ENCODE data around the gene CHSY1. TPM values are rescaled to one million over a fixed set of nuclear protein-coding genes. Genes with fewer than 3 reads are reported as not detected.

Gene CHSY1
- total and polyA plus RNA-seq, 2 of the 4 experiments (the other 2 are of a cell fraction), result 40.9 to 53.2 TPM

DNA sequence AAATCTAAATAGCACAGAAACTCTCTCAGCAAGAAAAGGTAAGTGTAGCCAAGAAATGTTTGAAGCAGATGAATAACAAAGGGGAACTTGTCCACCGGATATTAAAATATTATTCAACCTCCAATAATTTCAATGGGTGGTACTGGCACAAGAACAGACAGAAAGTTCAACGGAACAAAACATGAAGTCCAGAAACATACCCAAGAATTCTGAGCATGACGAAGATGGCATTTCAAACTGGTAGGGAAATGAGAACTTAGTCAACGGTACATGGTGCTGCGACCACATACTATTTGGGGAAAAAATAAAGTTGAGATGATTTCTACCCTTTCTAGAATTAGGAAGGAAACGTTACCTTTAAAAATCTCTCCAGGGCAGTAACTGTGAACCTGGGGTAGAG is 5.5 kb downstream of the CHSY1 start:
- Histone ChIP-seq H3K36me3 (ENCODE audit: control insufficient read depth, insufficient read depth, low read length) (peaks cover 20% of the 10 kb centered on the region), H3K9ac (ENCODE audit: low read depth, low read length) (no peak overlapping the region), H3K23ac (ENCODE audit: low read depth, low read length) (no peak overlapping the region), H2BK20ac (ENCODE audit: low read depth, low read length) (no peak overlapping the region), H3K27ac (ENCODE audit: insufficient read depth, low read length) (no peak overlapping the region), H3K9me3 (ENCODE audit: control insufficient read depth, insufficient read depth, low read length) (no peaks in the 10 kb centered on the region), H2AK5ac (ENCODE audit: low read depth, low read length) (no peak overlapping the region), H2AK9ac (replicated peaks; ENCODE audit: low read depth, low read length, poor library complexity) (no peak overlapping the region), H3K4me1 (ENCODE audit: control insufficient read depth, insufficient read depth, low read length) (peaks cover 34% of the 10 kb centered on the region), H3K56ac (ENCODE audit: extremely low read depth, insufficient read depth, low read length) (no peak overlapping the region), H4K20me1 (ENCODE audit: insufficient read depth, low read length) (peaks cover 95% of the 10 kb centered on the region), H2BK5ac (ENCODE audit: low read depth, low read length, poor library complexity, severe bottlenecking) (no peak overlapping the region), H3K18ac (ENCODE audit: low read depth, low read length) (no peak overlapping the region), H3K4me2 (ENCODE audit: low read depth, low read length) (no peak overlapping the region), H2AFZ (replicated peaks; ENCODE audit: low read length, poor library complexity) (no peak overlapping the region), H3K4ac (ENCODE audit: low read depth, low read length) (no peak overlapping the region), H3K79me1 (ENCODE audit: low read depth in 1 of 2, low read length in 2 of 2) (peaks cover 0 to 69% of the 10 kb centered on the region in 2 experiments; a peak in 2 of 4 replicates), H4K91ac (ENCODE audit: insufficient read depth, low read depth, low read length) (no peak overlapping the region), H4K8ac (ENCODE audit: low read depth in 2 of 2, low read length in 2 of 2) (no peak overlapping the region), H3K9me1 (ENCODE audit: insufficient read depth, low read length) (peaks cover 33% of the 10 kb centered on the region), H3K4me3 (ENCODE audit: insufficient read depth, low read depth, low read length) (no peak overlapping the region), H2BK120ac (ENCODE audit: low read depth, low read length) (no peak overlapping the region), H4K5ac (ENCODE audit: low read depth, low read length) (no peak overlapping the region), H3K14ac (replicated peaks; ENCODE audit: low read depth, low read length) (no peak overlapping the region), H2BK15ac (ENCODE audit: low read depth, low read length) (no peak overlapping the region), H3K27me3 (ENCODE audit: control insufficient read depth, insufficient read depth, low read length) (no peaks in the 10 kb centered on the region)
- no TSS peak for BruUV-seq (replicated peaks)
- no peak for TF ChIP-seq SMC3 (IDR thresholded peaks at IDR 0.05; ENCODE audit: low read depth, low read length)
- no peak for DNase-seq
- WGBS, 2 experiments (ENCODE audit: extremely low coverage in 2 of 2, insufficient read length in 1 of 2), result no CpG with 5 or more reads among the region's 6 CpGs
- ATAC-seq (ENCODE audit: low read depth), result no peak
- intact Hi-C loops (cut with micrococcal nuclease) (no loop called here), dilution Hi-C loops (cut with HindIII; ENCODE audit: low sequenced_read_pairs, unreplicated experiment) (no loop called here), in situ Hi-C loops (cut with MboI; ENCODE audit: low sequenced_read_pairs) (loop anchor here (5.0 kb wide), 1 partner anchor 39 kb away; no protein-coding TSS in a partner anchor)
- ChIA-PET POLR2A (ENCODE audit: unreplicated experiment) (no interaction called here), CTCF (no interaction called here)
